MM.1S (cell line): ENCODE results near the gene TSHZ2.
"Not testable (repeated sequence)": the region's sequence is repeated elsewhere in the genome, so short reads cannot be mapped to it uniquely, and the experiment has no call there.

ENCODE experiments used
- DNase-seq: peaks from one replicate; pipeline ENCODE4 v3.0.0-alpha.2; 2015
- H2AFZ ChIP-seq: fragments of 300-600 bp; sonication (generic); 2 replicates; pipeline ENCODE4 v1.6.0; 2016; ENCODE audit warnings: antibody characterized with exemption, low read length
- H3F3A ChIP-seq: fragments of 300-600 bp; sonication (generic); 2 replicates; pipeline ENCODE4 v1.6.1; 2016; ENCODE audit warnings: mild to moderate bottlenecking, antibody characterized with exemption, low read length, moderate library complexity, mixed read lengths; ENCODE audit not compliant: insufficient read depth
- H3K27ac ChIP-seq: fragments of 300-600 bp; sonication (generic); 2 replicates; pipeline ENCODE4 v1.5.1; 2016; ENCODE audit warnings: mild to moderate bottlenecking, low read length
- H3K27me3 ChIP-seq: fragments of 300-600 bp; sonication (generic); replicated peaks from 2 replicates; pipeline ENCODE4 v1.6.0; 2016; ENCODE audit warnings: low read length; ENCODE audit not compliant: insufficient read depth
- H3K36me3 ChIP-seq: fragments of 300-600 bp; sonication (generic); replicated peaks from 2 replicates; pipeline ENCODE4 v1.6.1; 2016; ENCODE audit warnings: mild to moderate bottlenecking, low read length, mixed read lengths; ENCODE audit not compliant: insufficient read depth
- H3K4me1 ChIP-seq: fragments of 300-600 bp; sonication (generic); 2 replicates; pipeline ENCODE4 v1.6.1; 2016; ENCODE audit warnings: low read length, mixed read lengths
- H3K4me2 ChIP-seq: fragments of 300-600 bp; sonication (generic); 2 replicates; pipeline ENCODE4 v1.6.0; 2016; ENCODE audit warnings: low read depth, low read length
- H3K4me3 ChIP-seq: fragments of 300-600 bp; sonication (generic); 2 replicates; pipeline ENCODE4 v1.5.1; 2016; ENCODE audit warnings: low read length, mixed read lengths
- H3K79me2 ChIP-seq: fragments of 300-600 bp; sonication (generic); 2 replicates; pipeline ENCODE4 v1.6.1; 2016; ENCODE audit warnings: mixed run types, low read length, mixed read lengths
- H3K9ac ChIP-seq: fragments of 300-600 bp; sonication (generic); 2 replicates; pipeline ENCODE4 v1.6.1; 2016; ENCODE audit warnings: low read length, mixed read lengths
- H3K9me2 ChIP-seq: fragments of 300-600 bp; sonication (generic); replicated peaks from 2 replicates; pipeline ENCODE4 v1.6.1; 2016; ENCODE audit warnings: mild to moderate bottlenecking, low read length, mixed read lengths; ENCODE audit not compliant: insufficient read depth
- H3K9me3 ChIP-seq: fragments of 300-600 bp; sonication (generic); replicated peaks from 2 replicates; pipeline ENCODE4 v1.6.1; 2016; ENCODE audit warnings: mild to moderate bottlenecking, low read length, mixed read lengths; ENCODE audit not compliant: insufficient read depth
- H4K20me1 ChIP-seq: fragments of 300-600 bp; sonication (generic); 2 replicates; pipeline ENCODE4 v1.6.1; 2016; ENCODE audit warnings: mild to moderate bottlenecking, low read length, moderate library complexity, mixed read lengths; ENCODE audit not compliant: insufficient read depth
- EZH2 ChIP-seq: fragments of 300-600 bp; sonication (generic); optimal IDR thresholded peaks from 2 replicates; pipeline ENCODE3; 2017; ENCODE audit warnings: low read depth, mild to moderate bottlenecking, antibody characterized with exemption, low read length, mixed read lengths
- EZH2phosphoT487 ChIP-seq: fragments of 300-600 bp; sonication (generic); IDR thresholded peaks from 2 replicates; pipeline ENCODE4 v1.6.1; 2018; ENCODE audit warnings: antibody characterized with exemption, low read length
- TF ChIP-seq, protein P1 (sequence below): fragments of 300-600 bp; sonication (generic); IDR thresholded peaks from 2 replicates; pipeline ENCODE4 v1.5.1; 2016; ENCODE audit warnings: antibody characterized with exemption, low read length, mixed read lengths

The TSHZ2 gene

DNA sequence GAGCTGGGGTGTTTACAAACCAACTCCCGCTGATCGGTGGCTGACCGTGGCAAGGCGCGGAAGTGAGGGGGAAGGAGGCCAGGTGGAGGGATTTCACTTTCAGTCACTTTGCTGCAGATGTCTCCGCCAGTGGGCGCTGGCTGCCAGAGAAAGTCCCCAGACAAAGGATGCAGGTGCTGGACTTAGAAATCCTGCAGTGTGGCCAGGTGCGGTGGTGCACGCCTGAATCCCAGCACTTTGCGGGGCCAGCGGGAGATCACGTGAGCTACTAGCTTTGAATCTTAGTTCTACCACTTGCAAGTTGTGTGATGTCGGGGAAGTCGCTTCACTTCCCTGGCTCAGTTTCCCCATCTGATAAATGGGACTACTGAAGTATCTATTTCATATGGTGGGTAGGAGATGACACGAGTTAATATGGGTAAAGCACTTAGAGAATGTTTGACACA is 441.1 kb downstream of the TSHZ2 start:
- peak overlapping the region; percentile 22; the same call in 1 of the 2 replicates for H3K4me2 ChIP-seq
- no peaks in the 10 kb centered on the region for H3K9me2 ChIP-seq
- H3F3A ChIP-seq = no peaks in the 10 kb centered on the region
- no peaks in the 10 kb centered on the region for H4K20me1 ChIP-seq
- H3K27me3 ChIP-seq = no peaks in the 10 kb centered on the region
- H3K79me2 ChIP-seq = no peaks in the 10 kb centered on the region
- H3K9ac ChIP-seq = no peak overlapping the region
- no peak for TF ChIP-seq EZH2
- TF ChIP-seq, protein P1, sequence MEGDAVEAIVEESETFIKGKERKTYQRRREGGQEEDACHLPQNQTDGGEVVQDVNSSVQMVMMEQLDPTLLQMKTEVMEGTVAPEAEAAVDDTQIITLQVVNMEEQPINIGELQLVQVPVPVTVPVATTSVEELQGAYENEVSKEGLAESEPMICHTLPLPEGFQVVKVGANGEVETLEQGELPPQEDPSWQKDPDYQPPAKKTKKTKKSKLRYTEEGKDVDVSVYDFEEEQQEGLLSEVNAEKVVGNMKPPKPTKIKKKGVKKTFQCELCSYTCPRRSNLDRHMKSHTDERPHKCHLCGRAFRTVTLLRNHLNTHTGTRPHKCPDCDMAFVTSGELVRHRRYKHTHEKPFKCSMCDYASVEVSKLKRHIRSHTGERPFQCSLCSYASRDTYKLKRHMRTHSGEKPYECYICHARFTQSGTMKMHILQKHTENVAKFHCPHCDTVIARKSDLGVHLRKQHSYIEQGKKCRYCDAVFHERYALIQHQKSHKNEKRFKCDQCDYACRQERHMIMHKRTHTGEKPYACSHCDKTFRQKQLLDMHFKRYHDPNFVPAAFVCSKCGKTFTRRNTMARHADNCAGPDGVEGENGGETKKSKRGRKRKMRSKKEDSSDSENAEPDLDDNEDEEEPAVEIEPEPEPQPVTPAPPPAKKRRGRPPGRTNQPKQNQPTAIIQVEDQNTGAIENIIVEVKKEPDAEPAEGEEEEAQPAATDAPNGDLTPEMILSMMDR = peak; percentile 71
- TF ChIP-seq EZH2phosphoT487 = no peak
- H3K27ac ChIP-seq = no peak overlapping the region
- 0 out of 2 replicates have a peak overlapping the region, but pooled peaks have one; percentile 6 for H3K4me3 ChIP-seq
- H3K4me1 ChIP-seq = peaks cover 3% of the 10 kb centered on the region; the same call in 1 of the 2 replicates
- DNase-seq = peak; percentile 84
- no peaks in the 10 kb centered on the region for H3K9me3 ChIP-seq
- no peaks in the 10 kb centered on the region for H3K36me3 ChIP-seq
- H2AFZ ChIP-seq = peak overlapping the region; percentile 39; the same call in 1 of the 2 replicates

DNA sequence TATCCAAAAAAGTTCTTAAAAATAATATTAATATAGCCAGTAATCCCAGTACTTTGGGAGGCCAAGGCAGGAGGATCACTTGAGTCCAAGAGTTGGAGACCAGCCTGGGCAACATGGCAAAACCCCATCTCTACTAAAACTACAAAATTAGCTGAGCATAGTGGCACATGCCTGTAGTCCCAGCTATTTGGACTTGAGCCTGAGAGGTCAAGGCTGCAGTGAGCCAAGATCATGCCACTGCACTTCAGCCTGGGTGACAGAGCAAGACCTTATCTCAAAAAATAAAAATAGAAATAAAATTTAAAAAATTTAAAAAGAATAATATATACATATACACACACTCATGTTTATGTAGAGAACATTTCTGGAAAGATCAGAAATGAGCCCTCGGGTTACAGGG is 441.7 kb downstream of the TSHZ2 start:
- H2AFZ ChIP-seq, H3K27ac ChIP-seq, H3F3A ChIP-seq, H3K4me1 ChIP-seq, DNase-seq, H3K36me3 ChIP-seq, H3K27me3 ChIP-seq, H3K4me3 ChIP-seq, H4K20me1 ChIP-seq, H3K79me2 ChIP-seq, H3K9me3 ChIP-seq, H3K9me2 ChIP-seq, H3K9ac ChIP-seq, H3K4me2 ChIP-seq: not testable (repeated sequence)

DNA sequence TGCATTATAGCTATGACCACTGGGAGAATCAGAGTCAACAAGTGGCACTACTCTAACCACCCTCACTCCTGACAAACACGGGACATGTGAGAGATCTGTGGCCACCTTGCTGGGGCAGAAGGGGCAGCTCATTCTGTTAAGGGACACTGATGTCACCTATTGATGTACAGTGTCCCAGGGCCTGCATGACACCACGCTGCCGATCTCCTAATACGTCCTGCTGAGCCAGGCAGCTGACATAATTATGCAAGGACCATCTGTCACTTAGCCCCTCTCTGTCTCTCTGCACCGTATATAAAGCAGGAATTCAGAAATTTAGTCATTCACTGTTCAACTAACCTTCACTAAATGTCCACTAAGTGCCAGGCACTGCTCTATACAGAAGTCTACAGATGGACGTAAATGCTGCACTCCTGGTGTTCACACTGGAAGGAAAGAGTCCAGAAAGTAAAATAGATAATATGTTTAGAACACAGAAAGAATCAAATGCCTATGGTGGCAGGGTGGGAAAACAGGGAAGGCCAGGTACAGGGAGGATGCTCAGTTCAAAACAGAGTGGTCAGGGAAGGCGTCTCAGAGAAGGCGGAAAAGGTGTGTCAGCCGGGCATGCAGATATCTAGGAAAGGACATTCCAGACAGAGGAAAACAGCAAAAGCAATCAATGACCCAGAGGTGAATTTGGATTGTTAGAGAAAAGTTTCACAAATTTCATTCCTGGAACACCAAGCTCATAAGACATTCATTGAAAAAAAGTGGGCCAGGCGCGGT is 447.7 kb downstream of the TSHZ2 start:
- no peaks in the 10 kb centered on the region for H3F3A ChIP-seq
- no peaks in the 10 kb centered on the region for H4K20me1 ChIP-seq
- H3K4me3 ChIP-seq = no peak overlapping the region
- H2AFZ ChIP-seq = no peak overlapping the region
- no peak for DNase-seq
- TF ChIP-seq, protein P1 = no peak
- TF ChIP-seq EZH2 (no peak), EZH2phosphoT487 (no peak)
- no peaks in the 10 kb centered on the region for H3K79me2 ChIP-seq
- no peak overlapping the region for H3K9ac ChIP-seq
- H3K9me3 ChIP-seq = no peaks in the 10 kb centered on the region
- no peak overlapping the region for H3K27ac ChIP-seq
- no peaks in the 10 kb centered on the region for H3K27me3 ChIP-seq
- no peaks in the 10 kb centered on the region for H3K36me3 ChIP-seq
- no peaks in the 10 kb centered on the region for H3K9me2 ChIP-seq
- no peaks in the 10 kb centered on the region for H3K4me1 ChIP-seq
- H3K4me2 ChIP-seq = no peak overlapping the region

DNA sequence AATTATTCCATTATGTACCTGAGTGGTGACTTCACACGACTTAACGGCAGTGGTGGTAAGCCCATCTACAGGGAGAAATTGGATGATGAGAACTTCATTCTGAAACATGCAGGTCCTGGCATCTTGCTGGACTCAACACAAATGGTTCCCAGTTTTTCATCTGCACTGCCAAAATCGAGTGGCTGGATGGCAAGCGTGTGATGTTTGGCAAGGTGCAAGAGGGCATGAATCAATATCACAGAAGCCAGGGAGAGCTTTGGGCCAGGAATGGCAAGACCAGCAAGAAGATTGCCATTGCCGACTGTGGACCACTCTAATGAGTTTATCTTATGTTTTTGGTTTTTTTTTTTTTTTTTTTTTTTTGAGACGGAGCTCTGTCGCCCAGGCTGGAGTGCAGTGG is 449.2 kb downstream of the TSHZ2 start:
- no peaks in the 10 kb centered on the region for H4K20me1 ChIP-seq
- no peaks in the 10 kb centered on the region for H3K9me2 ChIP-seq
- no peaks in the 10 kb centered on the region for H3K9me3 ChIP-seq
- H3K79me2 ChIP-seq = no peaks in the 10 kb centered on the region
- H3K9ac ChIP-seq = no peak overlapping the region
- H3K27ac ChIP-seq = no peak overlapping the region
- no peaks in the 10 kb centered on the region for H3F3A ChIP-seq
- H3K4me3 ChIP-seq = no peak overlapping the region
- no peaks in the 10 kb centered on the region for H3K27me3 ChIP-seq
- no peak overlapping the region for H3K4me2 ChIP-seq
- H3K36me3 ChIP-seq = no peaks in the 10 kb centered on the region
- no peaks in the 10 kb centered on the region for H3K4me1 ChIP-seq
- TF ChIP-seq EZH2 (no peak), EZH2phosphoT487 (no peak)
- H2AFZ ChIP-seq = no peak overlapping the region
- DNase-seq = no peak
